TTC549 (cell line): ENCODE measurements around the gene KCND2.
"Not testable (repeated sequence)": the region's sequence is repeated elsewhere in the genome, so short reads cannot be mapped to it uniquely, and the experiment has no call there.

Source experiments
- FAIRE-seq: peaks from 2 replicates; lab custom pipeline; 2012; peaks lifted over from hg19 to GRCh38; lab: Jason Lieb, UNC

Gene KCND2

DNA sequence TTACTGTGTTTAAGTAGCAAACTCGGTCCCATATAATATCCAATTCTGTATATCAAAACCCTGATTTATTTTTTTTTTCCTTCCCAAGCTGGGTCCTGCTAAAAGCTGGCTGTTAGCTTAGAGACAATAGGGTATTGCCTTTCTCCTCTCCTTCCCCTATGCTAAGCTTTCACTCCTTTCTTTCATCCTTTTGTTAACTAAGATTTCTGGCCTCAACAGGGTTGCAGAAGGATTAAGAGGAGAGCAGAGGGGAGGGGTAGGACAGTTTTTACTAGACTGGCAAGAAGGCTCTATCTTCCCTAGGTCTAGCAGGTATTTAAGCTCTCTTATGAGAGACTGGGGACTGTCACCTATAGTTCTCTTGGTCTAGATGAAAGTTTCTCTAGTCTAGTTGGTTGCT is 229.2 kb downstream of the KCND2 start:
- no peak for FAIRE-seq

DNA sequence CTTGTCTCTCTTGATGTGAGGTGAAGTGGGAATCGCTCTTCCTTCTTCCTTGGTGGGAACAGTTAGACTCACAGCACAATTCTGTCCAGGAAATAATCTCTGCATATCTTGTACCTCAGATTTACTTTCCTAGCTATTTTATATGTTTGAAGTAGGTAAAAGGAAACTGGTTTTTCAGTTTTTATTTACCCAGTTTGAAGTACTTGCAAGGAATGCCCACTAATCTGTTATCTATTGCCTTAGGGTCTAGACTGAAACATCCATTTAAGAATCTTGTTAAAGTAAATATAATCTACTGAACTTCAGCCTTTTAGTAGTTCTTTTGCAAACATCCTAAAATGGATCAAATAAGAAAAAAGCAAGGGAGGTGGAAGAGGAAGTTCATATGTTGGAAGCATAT is 229.8 kb downstream of the KCND2 start:
- FAIRE-seq: no peak

DNA sequence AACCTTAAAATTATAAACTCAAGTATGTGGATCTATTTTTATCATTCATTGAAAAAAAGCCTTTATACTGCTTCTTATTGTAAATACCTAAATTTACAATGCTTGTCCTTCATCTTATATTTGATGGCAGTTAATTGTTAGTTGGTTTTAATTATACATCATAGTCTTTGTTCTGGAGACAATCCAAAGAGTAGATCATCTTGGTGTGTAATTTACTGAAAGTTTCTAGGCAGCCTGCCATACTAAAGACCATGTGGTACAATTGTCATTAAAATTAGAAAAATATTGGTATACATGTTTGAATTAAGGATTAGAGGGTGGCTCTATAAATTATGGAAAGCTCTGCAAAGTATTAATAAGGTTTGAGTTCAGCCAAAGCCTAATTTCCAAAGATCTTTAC is 231.4 kb downstream of the KCND2 start:
- no peak for FAIRE-seq

DNA sequence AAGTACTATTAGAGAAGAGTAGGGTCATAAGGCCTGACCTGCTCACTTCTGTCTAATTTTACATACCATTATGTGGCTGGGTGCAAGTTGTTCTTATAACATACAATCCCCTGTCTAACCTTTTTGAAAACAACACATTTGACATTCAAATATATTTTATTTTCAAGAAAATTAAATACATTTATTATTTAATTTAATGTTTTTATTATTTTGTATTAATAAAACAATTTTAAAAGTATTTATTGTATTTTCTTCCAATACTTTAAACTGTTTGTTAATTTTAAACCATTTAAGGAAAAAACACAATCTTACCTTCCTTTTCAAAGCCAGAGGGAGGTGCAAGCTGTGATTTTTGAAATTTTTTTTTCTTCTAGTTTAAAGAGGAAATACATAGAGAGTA is 232.8 kb downstream of the KCND2 start:
- no peak for FAIRE-seq

DNA sequence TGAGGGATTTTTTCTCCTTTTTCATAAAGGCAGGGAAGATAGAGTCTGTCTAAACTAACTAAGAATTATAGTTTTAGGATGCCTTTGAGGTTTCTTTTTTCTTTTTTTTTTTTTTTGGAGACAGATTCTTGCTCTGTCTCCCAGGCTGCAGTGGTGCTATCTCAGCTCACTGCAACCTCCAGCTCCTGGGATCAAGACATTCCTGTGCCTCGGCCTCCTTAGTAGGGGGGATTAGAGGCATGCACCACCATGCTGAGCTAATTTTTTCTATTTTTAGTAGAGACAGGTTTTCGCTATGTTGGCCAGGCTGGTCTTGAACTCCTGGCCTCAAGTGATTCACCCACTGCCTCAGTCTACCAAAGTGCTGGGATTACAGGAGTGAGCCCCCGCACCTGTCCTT is 239.7 kb downstream of the KCND2 start:
- no peak for FAIRE-seq

DNA sequence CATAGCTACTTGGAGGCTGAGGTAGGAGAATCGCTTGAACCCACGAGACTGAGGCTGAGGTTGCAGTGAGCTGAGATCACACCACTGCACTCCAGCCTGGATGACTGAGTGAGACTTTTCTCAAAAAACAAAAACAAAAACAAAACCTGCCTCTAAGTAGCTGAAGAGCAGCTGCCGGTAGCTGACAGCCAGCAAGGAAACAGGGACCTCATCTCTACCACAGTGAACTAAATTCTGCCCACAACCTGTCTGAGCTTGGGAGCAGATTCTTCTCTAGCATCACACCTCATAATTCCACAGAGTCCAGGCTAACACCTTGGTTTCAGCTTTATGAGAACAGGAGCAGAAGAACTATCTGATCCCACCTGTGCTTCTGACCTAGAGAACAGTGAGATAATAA is 246.2 kb downstream of the KCND2 start:
- FAIRE-seq: no peak

DNA sequence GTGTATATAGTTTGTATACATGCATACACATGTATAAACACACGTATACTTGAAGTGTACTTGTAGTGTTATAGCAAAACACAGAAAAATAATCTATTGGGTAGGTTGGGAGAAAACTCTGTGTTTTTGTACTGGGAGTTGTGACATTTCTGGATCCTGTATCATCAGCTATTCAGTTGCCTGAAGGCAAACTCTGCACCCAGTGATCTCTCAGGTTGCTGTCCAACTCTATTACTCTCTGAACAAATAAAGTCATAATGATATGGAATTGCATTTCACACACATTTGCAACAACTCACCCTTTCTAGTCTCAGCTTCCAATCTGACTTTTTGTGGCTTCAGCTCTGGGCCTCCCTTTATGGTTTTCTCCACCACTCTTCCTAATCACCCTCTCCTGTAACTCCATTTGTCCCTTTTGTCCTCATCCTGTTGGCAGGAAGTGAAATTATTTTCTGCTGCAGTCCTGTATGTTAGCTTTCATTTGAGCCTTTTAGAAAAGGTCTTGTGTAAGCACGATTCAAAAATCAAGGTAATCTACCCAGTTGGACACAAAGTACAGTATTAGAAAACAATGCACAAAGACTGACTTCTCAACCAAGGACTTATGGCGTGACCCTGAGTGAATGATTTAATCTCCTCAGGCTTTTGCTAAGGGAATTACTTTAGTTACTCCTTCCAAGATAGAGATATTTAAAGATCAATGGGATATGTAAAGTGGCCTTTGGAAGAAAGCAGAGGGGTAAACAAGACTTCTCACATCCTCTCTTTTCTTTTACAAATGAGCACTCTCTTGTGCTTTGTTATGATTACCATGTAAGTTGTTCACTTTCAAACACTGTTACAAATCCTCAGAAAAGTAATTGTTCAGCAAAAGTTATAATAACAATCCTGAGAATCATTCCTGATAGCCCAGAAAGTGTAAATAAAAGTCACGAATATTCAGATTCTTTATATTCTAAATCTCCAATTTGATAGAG is 249.1 kb downstream of the KCND2 start:
- FAIRE-seq: no peak

DNA sequence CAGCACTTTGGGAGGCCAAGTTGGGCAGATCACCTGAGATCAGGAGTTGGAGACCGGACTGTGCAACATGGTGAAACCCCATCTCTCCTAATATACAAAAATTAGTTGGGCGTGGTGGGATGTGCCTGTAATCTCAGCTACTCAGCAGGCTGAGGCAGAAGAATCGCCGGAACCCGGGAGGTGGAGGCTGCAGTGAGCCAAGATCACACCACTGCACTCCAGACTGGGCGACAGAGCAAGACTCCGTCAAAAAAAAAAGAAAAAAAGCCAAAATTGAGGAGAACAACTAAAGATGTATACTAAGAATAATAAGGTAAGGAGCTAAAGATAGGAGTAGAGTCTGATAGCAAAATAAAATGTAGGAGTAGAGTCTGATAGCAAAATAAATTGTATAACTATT is 251.0 kb downstream of the KCND2 start:
- FAIRE-seq: no peak

DNA sequence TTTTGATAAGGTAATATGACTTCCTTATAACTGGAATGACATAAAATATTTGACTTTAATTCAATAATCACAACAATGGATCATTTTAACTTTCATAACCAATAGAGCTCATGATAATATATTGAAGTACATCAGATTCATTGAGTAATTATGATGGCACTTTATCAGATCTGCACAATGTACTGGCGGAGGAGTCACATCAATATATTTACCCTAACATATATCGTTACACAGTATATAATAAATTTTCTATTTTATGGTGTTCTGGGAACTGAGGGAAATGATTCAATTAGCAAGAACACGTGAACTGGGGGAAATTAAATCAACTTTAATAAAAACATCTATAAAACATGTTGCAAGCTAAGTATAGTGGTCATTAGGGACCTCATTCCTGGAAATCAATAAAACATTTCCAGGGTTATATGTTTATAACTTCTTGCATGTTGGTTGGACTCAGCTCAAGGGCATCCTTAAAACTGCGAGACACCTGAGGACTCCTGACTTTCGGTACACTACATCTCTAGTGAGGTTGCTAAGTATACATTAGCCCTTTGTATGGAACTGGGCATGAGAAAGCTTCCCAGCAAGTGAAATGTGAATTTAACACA is 254.0 kb downstream of the KCND2 start:
- FAIRE-seq: no peak

DNA sequence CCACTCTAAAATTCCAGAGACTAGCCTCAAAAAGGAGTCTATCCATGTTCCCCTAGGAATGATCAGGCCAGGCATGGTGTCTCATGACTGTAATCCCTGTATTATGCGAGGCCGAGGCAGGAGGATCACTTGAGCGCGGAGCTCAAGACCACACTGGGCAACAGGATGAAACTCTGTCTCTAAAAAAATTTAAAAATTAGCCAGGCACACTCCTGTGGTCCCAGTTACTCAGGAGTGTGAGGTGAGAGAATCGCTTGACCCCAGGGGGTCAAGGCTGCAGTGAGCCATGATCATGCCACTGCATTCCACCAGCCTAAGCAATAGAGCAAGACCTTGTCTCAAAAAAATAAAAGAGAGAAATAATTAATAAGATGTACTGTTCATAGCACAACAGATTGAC is 256.8 kb downstream of the KCND2 start:
- FAIRE-seq: no peak

DNA sequence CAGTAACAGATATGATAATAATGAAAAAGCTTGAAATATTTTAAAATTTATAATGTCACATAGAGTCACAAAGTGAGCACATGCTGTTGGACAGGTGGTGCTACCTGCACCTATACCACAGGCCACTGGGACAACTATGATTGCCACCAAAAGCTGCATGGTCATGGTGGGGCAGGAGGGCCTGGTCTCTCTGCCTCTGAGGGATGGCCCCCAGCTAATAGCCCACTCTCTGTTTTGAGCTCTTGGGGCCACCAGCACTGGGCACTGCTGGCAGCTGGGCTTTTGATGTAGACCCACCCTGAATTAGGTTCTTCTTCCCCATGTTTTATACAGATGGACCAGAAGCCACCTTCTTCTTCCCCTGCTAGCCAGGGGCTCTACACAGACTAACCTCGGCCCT is 265.4 kb downstream of the KCND2 start:
- no peak for FAIRE-seq

DNA sequence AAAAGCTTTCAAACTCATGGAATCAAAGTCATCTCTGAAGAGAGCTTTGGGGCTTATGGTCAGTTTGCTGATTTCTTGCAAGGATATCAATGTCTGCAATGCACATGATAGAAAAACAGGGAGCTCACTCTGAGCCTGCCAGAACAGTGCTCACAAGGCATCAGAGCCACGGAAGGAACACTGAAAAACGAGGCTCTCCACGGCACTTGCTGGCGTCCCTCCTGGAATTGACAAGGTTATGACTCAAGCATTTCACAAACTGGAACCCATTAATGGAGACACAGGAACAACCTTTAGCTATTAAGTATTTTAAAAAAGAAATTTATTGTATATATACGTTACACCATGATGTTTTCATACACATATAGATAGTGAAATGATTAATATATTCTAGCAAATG is 266.3 kb downstream of the KCND2 start:
- FAIRE-seq: no peak

DNA sequence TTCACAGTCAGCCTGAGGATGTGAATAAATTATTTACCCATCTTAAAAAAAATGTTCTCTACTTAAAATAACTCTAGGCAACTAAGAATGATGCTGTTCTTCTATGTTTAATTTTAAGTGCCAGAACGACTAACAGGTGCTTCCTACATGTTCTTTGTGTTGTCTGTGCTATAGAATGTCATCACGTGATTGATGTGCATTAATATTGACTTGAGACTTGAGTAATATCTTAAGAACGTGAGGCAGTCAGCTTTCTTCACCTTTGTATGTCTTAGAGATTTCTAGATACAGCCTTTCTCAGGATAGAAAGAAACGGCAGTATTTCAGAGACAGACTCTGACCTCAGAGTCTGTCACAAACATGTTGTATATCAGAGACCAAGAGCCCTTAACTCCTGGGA is 274.6 kb downstream of the KCND2 start:
- FAIRE-seq: no peak

DNA sequence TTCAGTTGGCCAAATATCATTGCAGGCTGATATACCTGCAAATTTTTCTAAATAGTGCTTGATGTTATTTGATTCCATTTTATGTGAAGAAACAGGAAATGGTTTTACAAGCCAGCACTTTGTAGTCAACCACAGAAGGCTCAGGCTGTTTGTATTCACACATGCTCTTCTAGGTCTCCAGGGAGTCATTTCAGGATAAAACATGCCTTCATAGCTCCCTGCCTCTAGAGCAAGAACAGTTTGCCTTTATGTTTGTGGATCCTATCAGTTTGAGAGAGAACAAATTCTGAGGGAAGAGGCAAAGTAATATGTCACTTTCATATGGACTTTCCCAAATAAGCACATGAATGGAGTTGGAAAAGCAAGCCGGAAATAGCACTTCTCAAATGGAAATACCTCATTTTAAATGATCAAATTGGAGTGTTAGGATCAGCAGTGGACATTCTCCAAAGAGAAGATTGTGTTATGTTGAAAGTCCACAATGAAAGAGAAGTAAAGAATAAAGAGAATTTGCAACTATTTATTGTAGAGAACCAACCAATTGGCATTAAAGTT is 277.6 kb downstream of the KCND2 start:
- FAIRE-seq: no peak

DNA sequence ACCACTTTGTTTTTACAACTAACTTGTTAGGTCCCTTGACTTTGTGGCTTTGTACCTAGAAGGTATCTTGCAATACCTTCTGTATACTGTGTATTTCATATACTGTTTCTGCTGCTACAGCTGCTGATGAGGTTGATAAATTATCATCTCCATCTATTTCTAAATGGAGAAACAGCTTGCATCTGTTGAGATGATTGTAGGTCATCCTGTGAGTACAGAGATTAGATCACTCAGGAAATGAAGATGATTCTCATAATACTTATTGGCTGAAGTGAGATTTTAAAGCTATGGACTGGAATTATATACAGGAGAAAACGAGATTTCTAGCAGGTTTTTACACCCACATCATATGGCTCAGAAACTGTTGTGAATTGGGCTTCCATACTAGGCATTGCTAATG is 280.5 kb downstream of the KCND2 start:
- no peak for FAIRE-seq

DNA sequence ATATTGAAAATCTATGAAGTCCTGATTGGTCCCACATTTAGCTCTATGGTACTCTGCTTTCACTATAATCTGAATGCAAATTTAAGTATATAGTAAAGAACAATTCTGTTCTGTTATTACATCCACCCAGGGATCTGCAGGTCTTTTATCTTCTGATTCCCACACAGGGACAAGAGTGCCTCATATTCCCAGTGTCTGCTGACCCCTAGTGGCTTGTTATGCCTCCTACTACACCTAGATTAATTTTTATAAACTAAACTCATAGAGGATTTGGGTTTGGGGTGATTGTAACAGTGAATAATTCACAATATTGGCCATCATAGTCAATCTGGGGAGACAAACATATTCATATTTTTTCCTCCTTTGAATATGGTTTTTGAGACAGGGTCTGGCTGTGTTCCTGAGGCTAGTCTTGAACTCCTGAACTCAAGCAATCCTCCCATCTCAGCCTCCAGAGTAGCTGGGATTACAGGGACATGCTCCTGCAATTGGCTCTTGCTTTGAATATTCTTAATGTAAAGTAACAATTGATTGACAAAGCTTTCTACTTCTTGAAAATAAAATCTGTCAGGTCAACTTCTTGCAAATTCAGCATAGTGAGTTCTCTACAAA is 282.1 kb downstream of the KCND2 start:
- FAIRE-seq: no peak

DNA sequence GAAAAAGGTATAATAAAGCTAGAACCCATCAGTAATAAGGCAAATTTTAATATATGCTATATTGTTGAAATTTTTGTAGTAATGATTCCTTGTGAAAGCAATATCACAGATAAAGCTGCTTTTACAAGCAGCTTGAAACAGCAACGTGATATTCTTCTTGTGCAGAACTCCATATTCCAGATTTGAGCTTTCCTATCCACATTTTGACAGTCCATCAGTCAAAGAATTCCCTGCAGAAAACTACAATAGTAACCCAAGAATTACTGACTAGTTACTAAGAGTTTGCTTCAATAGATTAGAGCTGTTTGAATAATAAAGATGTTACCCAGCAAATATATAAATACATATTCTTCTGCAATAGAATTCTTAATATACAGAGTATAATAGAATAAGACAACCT is 291.2 kb downstream of the KCND2 start:
- FAIRE-seq: no peak

DNA sequence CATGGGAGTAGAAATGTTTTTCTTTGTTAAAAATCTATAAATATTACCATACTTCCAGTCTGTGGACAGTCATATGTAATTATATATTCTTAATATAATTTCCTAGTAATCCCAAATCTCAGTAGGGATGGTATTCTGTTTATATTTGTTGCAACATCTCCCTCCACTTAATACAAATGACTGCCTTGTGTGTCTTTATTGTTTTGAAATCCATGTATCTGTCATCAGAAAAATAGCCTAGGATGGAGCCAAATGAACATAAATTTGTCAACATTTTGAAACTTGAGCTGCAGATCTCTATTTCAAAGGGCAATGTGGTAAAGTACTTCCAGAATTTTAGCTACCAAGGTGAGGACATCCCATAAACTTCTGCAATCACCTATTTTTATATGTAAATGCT is 294.2 kb downstream of the KCND2 start:
- no peak for FAIRE-seq

DNA sequence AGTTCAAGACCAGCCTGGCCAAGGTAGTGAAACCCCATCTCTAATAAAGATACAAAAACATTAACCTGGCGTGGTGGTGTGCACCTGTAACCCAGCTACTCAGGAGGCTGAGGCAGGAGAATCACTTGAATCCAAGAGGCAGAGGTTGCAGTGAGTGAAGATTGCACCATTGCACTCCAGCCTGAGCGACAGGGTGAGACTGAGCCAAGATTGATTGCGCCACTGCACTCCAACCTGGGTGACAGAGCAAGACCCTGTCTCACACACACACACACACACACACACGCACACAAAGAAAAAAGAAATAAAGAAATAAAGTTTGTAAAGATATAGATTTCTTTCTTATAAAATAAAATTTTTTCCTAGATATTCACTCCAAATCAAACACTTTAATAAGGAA is 305.7 kb downstream of the KCND2 start:
- not testable (repeated sequence) for FAIRE-seq

DNA sequence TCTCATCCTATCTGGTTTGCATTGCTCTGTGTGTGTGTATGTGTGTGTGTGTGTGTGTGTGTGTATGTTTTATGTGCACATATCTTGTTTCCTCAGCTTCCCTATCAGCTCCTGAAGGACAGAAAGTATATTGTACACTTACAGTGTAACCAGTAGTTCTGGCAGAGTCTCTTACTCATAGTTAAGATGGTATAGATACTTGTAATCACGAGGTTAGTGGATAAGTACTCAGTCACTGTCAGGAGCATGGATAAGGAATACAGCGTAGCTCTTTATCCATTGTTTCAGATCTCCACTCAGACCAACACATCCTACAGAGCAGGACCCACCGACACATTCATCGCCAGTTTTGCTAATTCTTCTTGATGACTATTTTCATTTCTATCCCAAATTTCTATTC is 309.9 kb downstream of the KCND2 start:
- no peak for FAIRE-seq

DNA sequence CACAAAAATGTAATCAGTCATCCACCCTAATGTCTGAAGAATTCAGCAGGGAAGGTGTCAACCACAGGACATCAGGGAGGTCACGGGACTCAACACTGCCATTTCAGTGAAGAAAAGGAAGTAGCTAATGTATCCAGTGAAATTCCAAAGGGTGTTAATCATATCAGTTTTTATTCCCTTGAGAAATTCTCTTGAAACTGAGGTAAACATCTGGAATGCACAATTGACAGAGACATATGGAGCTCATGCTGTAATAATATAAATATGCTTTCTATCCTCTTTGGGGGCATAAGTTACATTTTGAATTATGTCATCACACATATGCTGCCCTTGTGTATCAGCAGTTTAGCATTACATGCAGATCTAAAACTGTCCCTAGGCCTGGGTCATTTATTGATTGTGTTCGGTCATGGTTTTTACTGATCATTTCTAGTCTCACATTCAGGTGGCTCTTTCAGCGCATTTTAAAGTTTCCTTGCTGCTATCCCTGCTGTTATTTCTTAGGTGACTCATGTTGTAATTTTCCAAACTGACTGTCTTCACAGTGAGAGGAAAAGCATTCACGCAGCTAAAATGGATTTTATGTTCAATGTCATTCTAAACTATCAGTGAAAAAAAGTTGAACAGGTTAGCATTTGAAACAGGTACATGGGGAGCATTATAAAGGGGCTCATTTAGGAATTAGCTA is 311.1 kb downstream of the KCND2 start:
- FAIRE-seq: no peak

DNA sequence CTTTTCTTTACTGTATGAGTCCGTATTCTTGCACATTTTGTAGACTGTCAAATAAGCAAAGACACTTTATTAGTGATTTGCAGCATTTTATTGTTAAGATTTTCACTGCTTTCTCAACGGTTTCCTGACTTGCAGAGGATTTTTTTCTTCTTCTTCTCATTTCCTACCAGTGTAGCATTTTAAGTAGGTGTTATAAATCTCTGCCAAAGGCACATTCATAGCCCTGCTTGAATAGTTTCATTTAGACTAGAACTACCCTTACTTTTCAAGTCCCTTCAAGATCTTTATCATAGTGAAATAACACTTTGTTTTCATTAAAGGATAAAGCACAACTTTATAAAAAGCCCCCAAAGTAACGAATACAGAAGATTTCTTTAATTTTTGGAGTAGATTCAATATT is 313.6 kb downstream of the KCND2 start:
- FAIRE-seq: no peak

DNA sequence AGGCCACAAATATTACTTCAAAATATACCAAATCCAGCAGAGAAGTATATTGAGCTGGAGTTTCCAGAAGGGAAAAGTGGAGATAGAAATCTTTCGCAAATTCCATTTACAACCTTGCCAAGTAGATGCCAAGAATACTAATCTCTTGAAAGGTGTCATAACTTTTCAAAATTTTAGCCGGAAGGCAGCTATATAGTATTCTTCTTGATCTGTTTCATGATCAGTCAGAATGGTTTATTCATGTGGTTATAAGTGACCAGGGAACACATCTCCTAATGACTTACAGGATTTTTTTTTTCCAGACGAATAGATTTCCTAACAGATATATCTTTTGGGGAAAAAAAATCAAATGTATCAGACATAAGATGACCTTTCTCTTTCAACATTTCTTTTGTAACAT is 314.3 kb downstream of the KCND2 start:
- no peak for FAIRE-seq
